Measurements from ENCODE around the gene AMELY. TPM values are rescaled to one million over a fixed set of nuclear protein-coding genes. Genes with fewer than 3 reads are reported as not detected.

Gene AMELY, protein sequence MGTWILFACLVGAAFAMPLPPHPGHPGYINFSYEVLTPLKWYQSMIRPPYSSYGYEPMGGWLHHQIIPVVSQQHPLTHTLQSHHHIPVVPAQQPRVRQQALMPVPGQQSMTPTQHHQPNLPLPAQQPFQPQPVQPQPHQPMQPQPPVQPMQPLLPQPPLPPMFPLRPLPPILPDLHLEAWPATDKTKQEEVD
- not detected in 5 replicates for total RNA-seq (2022; extraction: Qiagen RNA extraction)

DNA sequence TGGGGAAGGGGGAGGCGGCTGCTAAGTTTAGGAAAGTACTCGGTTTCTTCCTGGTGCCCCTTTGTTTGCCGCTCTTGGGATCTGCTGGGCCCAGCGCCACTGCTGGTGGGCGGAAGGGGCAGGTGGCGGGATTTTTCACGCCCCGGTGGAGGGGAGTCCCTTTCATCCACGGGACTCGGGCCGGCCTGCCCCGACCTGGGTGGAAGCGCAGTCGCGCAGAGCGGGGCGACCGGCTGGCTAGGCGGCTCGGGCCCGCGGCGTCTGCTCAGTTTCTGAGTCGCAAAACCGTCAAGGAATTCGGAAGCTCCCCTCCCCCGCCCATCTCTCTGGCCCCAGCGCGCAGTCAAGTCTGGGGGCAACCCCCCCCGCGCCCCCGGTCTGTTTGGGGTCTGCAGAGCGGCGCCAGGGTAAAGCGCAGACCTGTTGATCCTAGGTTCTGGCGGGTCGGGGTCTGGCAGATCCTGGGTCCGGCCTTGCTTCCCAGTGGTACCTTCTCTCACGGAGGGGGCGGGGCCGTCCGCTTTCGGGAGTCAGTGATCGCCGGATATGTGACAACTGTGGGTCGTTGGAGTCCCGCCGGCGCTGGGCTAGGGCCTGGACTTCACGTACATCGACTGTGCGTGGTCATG lies at the start of gene AMELY:
AMELY (minus strand) TSS at position 500 of the 629 bp plus-strand sequence. CDS start 39,144 bp downstream, outside the sequence.

GRCh38 chrY:6910372-6911252 lies 940 bp downstream of the AMELY start, which contains the start of gene TBL1Y:
TSS of gene TBL1Y (plus strand) at chrY:6910697. CDS start at chrY:7025085, 114,388 bp downstream.

Other genes starting within 250 kb of the AMELY start
- not detected in 5 replicates for gene TBL1Y, start 1.1 kb downstream of the AMELY start, total RNA-seq (2022; extraction: Qiagen RNA extraction)